GM12801 (cell line): ENCODE data around the gene MSANTD3.

Source experiments
- CTCF ChIP-seq: IDR thresholded peaks from one replicate; pipeline ENCODE4 v1.5.1; 2011; ENCODE audit warnings: control low read depth; ENCODE audit not compliant: insufficient read length; ENCODE audit errors: extremely low read depth

MSANTD3 gene

GRCh38 chr9:100457517-100457916, 30.6 kb downstream of the MSANTD3 start:
- TF ChIP-seq CTCF: no peak

GRCh38 chr9:100459963-100460362, 33.0 kb downstream of the MSANTD3 start:
- TF ChIP-seq CTCF: no peak

- TF ChIP-seq CTCF: no peak
Observed at GRCh38 chr9:100465274-100465673, 38.3 kb downstream of the MSANTD3 start.

GRCh38 chr9:100465761-100466160, 38.8 kb downstream of the MSANTD3 start:
- TF ChIP-seq CTCF: no peak

GRCh38 chr9:100466171-100466828, 39.4 kb downstream of the MSANTD3 start:
- TF ChIP-seq CTCF: no peak

- no peak for TF ChIP-seq CTCF
Observed at GRCh38 chr9:100466829-100467221, 39.9 kb downstream of the MSANTD3 start.

- TF ChIP-seq CTCF: no peak
Observed at GRCh38 chr9:100468041-100468440, 41.1 kb downstream of the MSANTD3 start.

- no peak for TF ChIP-seq CTCF
Observed at GRCh38 chr9:100472268-100472667, 45.3 kb downstream of the MSANTD3 start.
